Upper lobe of right lung (tissue), 1 donor: ENCODE results near the gene SCGB1A1. TPM values are rescaled to one million over a fixed set of nuclear protein-coding genes. Genes with fewer than 3 reads are reported as not detected.
"Not testable (repeated sequence)": the region's sequence is repeated elsewhere in the genome, so short reads cannot be mapped to it uniquely, and the experiment has no call there.

Experiments
- ATAC-seq: fragments of 200-7000 bp; cut with Tn5 transposase; one replicate; pipeline ENCODE4 v1.9.1; 2020; ENCODE audit warnings: mild to moderate bottlenecking, moderate library complexity
- DNase-seq: peaks from one replicate; pipeline ENCODE4 v3.0.0-alpha.2; 2020
- H3K27ac ChIP-seq: fragments of 200-600 bp; one replicate; pipeline ENCODE4 v1.8.0; 2022
- H3K27me3 ChIP-seq: fragments of 200-600 bp; one replicate; pipeline ENCODE4 v1.8.0; 2022; ENCODE audit warnings: mild to moderate bottlenecking
- H3K36me3 ChIP-seq: fragments of 200-600 bp; one replicate; pipeline ENCODE4 v1.8.0; 2022
- H3K4me1 ChIP-seq: fragments of 200-600 bp; one replicate; pipeline ENCODE4 v1.8.0; 2022
- H3K4me3 ChIP-seq: fragments of 200-600 bp; one replicate; pipeline ENCODE4 v1.8.0; 2022; ENCODE audit warnings: mild to moderate bottlenecking
- H3K9me3 ChIP-seq: fragments of 200-600 bp; one replicate; pipeline ENCODE4 v1.8.0; 2022
- CTCF ChIP-seq: fragments of 200-600 bp; IDR thresholded peaks from one replicate; pipeline ENCODE4 v1.8.0; 2022; ENCODE audit warnings: antibody characterized with exemption
- intact Hi-C: fragments of 100-400 bp; cut with DNase I; formaldehyde crosslinking; loops from one replicate; pipeline ENCODE4 v1.11.0; 2022
- total RNA-seq: library from RNA; stranded (reverse); fragmentation: NEBNext Ultra II Directional; extraction: Animal tissue kit (Norgen Biotek cat#: 25700); gene quantifications from one replicate; pipeline ENCODE4 v1.2.1, GENCODE V29; 2021
- donor health status: DM: no; HTN: yes; CAD: no; lungs with severe emphysema.

The SCGB1A1 gene
- total RNA-seq, 1 donor from 2014 or later = 5.4 TPM

- intact Hi-C loops = no loop called here
- Histone ChIP-seq H3K4me3 (no peak overlapping the region), H3K27me3 (no peaks in the 10 kb centered on the region), H3K27ac (peak overlapping the region; percentile 3), H3K9me3 (no peaks in the 10 kb centered on the region), H3K4me1 (peaks cover 28% of the 10 kb centered on the region), H3K36me3 (no peaks in the 10 kb centered on the region)
- no peak for TF ChIP-seq CTCF
- ATAC-seq = no peak
- DNase-seq = no peak
These were observed 27.3 kb downstream of the SCGB1A1 start for GRCh38 chr11:62446091-62446490.

- TF ChIP-seq CTCF = no peak
- no peak for ATAC-seq
- no peak overlapping the region for H3K4me3 ChIP-seq
- H3K9me3 ChIP-seq = no peaks in the 10 kb centered on the region
- H3K4me1 ChIP-seq = peaks cover 15% of the 10 kb centered on the region
- H3K27me3 ChIP-seq = no peaks in the 10 kb centered on the region
- no peak for DNase-seq
- no peak overlapping the region for H3K27ac ChIP-seq
- intact Hi-C loops = no loop called here
- no peaks in the 10 kb centered on the region for H3K36me3 ChIP-seq
These were observed 30.6 kb downstream of the SCGB1A1 start for GRCh38 chr11:62449451-62449851.

- H3K36me3 ChIP-seq, H3K27me3 ChIP-seq, H3K27ac ChIP-seq, DNase-seq, H3K9me3 ChIP-seq, ATAC-seq, intact Hi-C loops, H3K4me3 ChIP-seq: not testable (repeated sequence)
- H3K4me1 ChIP-seq = peaks cover 10% of the 10 kb centered on the region
These were observed 31.1 kb downstream of the SCGB1A1 start for GRCh38 chr11:62449912-62450311.

- no peak for DNase-seq
These were observed 31.9 kb downstream of the SCGB1A1 start for GRCh38 chr11:62450543-62451240.

GRCh38 chr11:62451241-62451621, 32.4 kb downstream of the SCGB1A1 start:
- Histone ChIP-seq H3K4me3 (no peak overlapping the region), H3K27ac (no peak overlapping the region), H3K4me1 (no peaks in the 10 kb centered on the region), H3K36me3 (no peaks in the 10 kb centered on the region), H3K9me3 (no peaks in the 10 kb centered on the region), H3K27me3 (no peaks in the 10 kb centered on the region)
- DNase-seq (no peak), ATAC-seq (no peak)
- no peak for TF ChIP-seq CTCF
- intact Hi-C loops = no loop called here

More at GRCh38 chr11:62450543-62451240, 31.9 kb downstream of the SCGB1A1 start:
- no peak for TF ChIP-seq CTCF
- Histone ChIP-seq H3K4me1 (peaks cover 2% of the 10 kb centered on the region), H3K27me3 (no peaks in the 10 kb centered on the region), H3K9me3 (no peaks in the 10 kb centered on the region), H3K36me3 (no peaks in the 10 kb centered on the region), H3K27ac (no peak overlapping the region), H3K4me3 (no peak overlapping the region)
- ATAC-seq = no peak
- intact Hi-C loops = no loop called here

- DNase-seq (no peak), ATAC-seq (no peak)
- Histone ChIP-seq H3K27me3 (no peaks in the 10 kb centered on the region), H3K36me3 (no peaks in the 10 kb centered on the region), H3K4me1 (no peaks in the 10 kb centered on the region), H3K9me3 (no peaks in the 10 kb centered on the region), H3K27ac (no peak overlapping the region), H3K4me3 (no peak overlapping the region)
- intact Hi-C loops = no loop called here
- no peak for TF ChIP-seq CTCF
These were observed 33.4 kb downstream of the SCGB1A1 start for GRCh38 chr11:62452261-62452660.
